CD4-positive, CD25-positive, alpha-beta regulatory T cell (primary cell): ENCODE results near the gene SLC19A2. TPM values are rescaled to one million over a fixed set of nuclear protein-coding genes. Genes with fewer than 3 reads are reported as not detected.
"Not testable (repeated sequence)": the region's sequence is repeated elsewhere in the genome, so short reads cannot be mapped to it uniquely, and the experiment has no call there.

Experiments
- ATAC-seq, 2 donors: fragments of 150-1000 bp; cut with Tn5 transposase; one replicate each; pipeline ENCODE4 v1.10.0; 2021; ENCODE audit warnings: low read depth in 2 of 2, moderate number of reproducible peaks in 2 of 2, moderate library complexity in 1 of 2
- DNase-seq, 3 donors: peaks; one replicate each; pipeline versions ENCODE4 v3.0.0 to v3.0.0-alpha.2; 2012 to 2022; ENCODE audit warnings: mixed read lengths in 1 of 3
- H3K27ac ChIP-seq: one replicate; pipeline ENCODE4 v1.7.0; 2013; ENCODE audit warnings: mild to moderate bottlenecking, low read length; ENCODE audit not compliant: insufficient read depth, poor library complexity, severe bottlenecking
- H3K27me3 ChIP-seq: one replicate; pipeline ENCODE4 v1.7.0; 2013; ENCODE audit warnings: low read length; ENCODE audit not compliant: control insufficient read depth, insufficient read depth
- H3K36me3 ChIP-seq: one replicate; pipeline ENCODE4 v1.7.0; 2013; ENCODE audit warnings: mild to moderate bottlenecking, low read length, moderate library complexity; ENCODE audit not compliant: control insufficient read depth, insufficient read depth
- H3K4me1 ChIP-seq: 2 replicates; pipeline ENCODE4 v1.7.0; 2013; ENCODE audit warnings: mild to moderate bottlenecking, low read length; ENCODE audit not compliant: insufficient read depth, control insufficient read depth, poor library complexity, severe bottlenecking
- H3K4me3 ChIP-seq: one replicate; pipeline ENCODE4 v1.7.0; 2013; ENCODE audit warnings: low read depth, mild to moderate bottlenecking, low read length, moderate library complexity
- H3K9me3 ChIP-seq, 2 experiments: 1 replicate in 1 of 2; 2 replicates in 1 of 2; pipeline ENCODE4 v1.7.0; 2013; ENCODE audit warnings: low read length in 2 of 2, mild to moderate bottlenecking in 1 of 2, moderate library complexity in 1 of 2; ENCODE audit not compliant: control insufficient read depth in 2 of 2
- H3K27ac Mint-ChIP-seq, 3 donors: one replicate each; pipeline ENCODE4 v1.8.0; 2020 to 2022; ENCODE audit warnings: mild to moderate bottlenecking in 3 of 3, mixed read lengths in 3 of 3, moderate library complexity in 2 of 3
- H3K27me3 Mint-ChIP-seq: one replicate; pipeline ENCODE4 v1.8.0; 2022; ENCODE audit warnings: mild to moderate bottlenecking, mixed read lengths
- H3K36me3 Mint-ChIP-seq: one replicate; pipeline ENCODE4 v1.8.0; 2020; ENCODE audit warnings: mixed read lengths
- H3K4me1 Mint-ChIP-seq, 4 donors: one replicate each; pipeline ENCODE4 v1.8.0; 2020 to 2022; ENCODE audit warnings: mixed read lengths in 4 of 4, mild to moderate bottlenecking in 1 of 4
- H3K4me3 Mint-ChIP-seq, 4 donors: one replicate each; pipeline ENCODE4 v1.8.0; 2020 to 2022; ENCODE audit warnings: mild to moderate bottlenecking in 4 of 4, mixed read lengths in 4 of 4, moderate library complexity in 3 of 4
- H3K9me3 Mint-ChIP-seq, 7 donors: one replicate each; pipeline ENCODE4 v1.8.0; 2020 to 2022; ENCODE audit warnings: mixed read lengths in 7 of 7, mild to moderate bottlenecking in 3 of 7, moderate library complexity in 2 of 7
- polyA plus RNA-seq, 4 donors: library from polyadenylated mRNA; unstranded; fragments of 300-500 nt; fragmentation: Illumina TruSeq; gene quantifications; one replicate each; pipeline ENCODE4 v1.2.3, GENCODE V29; 2021
- total RNA-seq: library from RNA; stranded (reverse); gene quantifications from one replicate; pipeline ENCODE4 v1.2.3, GENCODE V29; 2022

The SLC19A2 gene, protein sequence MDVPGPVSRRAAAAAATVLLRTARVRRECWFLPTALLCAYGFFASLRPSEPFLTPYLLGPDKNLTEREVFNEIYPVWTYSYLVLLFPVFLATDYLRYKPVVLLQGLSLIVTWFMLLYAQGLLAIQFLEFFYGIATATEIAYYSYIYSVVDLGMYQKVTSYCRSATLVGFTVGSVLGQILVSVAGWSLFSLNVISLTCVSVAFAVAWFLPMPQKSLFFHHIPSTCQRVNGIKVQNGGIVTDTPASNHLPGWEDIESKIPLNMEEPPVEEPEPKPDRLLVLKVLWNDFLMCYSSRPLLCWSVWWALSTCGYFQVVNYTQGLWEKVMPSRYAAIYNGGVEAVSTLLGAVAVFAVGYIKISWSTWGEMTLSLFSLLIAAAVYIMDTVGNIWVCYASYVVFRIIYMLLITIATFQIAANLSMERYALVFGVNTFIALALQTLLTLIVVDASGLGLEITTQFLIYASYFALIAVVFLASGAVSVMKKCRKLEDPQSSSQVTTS
- 4.3 TPM for total RNA-seq
- polyA plus RNA-seq: 1 to 10 TPM in 1 of 4 donors, under 1 TPM in 3; 0.48 to 1.2 (median 0.72) TPM

DNA sequence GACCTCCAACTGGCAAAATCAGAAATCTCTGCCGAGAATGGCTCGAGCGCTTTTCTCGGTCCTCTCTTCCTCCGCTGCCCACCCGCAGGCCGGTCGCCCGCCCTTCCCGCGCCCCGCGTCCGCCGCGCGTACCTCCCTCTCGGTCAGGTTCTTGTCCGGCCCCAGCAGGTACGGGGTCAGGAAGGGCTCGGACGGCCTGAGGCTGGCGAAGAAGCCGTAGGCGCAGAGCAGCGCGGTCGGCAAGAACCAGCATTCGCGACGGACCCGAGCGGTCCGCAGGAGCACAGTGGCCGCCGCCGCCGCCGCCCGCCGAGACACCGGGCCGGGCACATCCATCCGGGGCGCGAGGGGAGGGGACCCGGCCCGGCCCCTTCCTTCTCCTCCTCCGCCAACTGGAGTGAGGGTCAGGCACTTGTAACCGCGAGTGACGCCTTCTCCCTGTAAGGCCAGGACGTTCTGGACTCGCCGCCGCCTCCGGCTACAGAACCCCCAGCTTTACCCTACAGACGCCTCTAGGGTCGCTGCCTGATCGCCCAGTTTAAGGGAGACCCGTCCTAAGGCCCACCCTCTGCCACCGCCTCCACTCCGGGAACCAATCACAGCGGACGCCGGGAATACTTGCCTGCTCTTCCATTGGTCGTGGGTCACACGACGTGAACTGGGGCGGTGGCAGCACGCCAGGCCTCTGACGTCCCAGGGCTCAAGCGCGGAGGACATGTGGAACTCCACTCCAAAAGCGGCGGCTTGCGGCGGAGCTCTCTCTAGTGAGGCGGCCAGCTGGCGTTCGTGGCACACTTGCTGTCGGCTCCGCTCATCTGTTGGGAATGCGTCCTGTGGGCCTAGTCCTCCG, at the start of gene SLC19A2:
Gene SLC19A2, minus strand, starts transcription at position 514 of the 850 bp plus-strand sequence. Its CDS starts 178 bp downstream, at position 336.
- no peaks in the 10 kb centered on the region for H3K36me3 ChIP-seq
- ATAC-seq (peak; percentile 99), DNase-seq (peak; percentile 92 to 97 (median 93))
- Mint-ChIP-seq H3K4me1 (peaks cover 21 to 61% (median 43%) of the 10 kb centered on the region in 4 donors), H3K36me3 (no peaks in the 10 kb centered on the region), H3K9me3 (no peaks in the 10 kb centered on the region), H3K27ac (peak within 1 kb of the TSS; percentile 79 to 98 (median 96)), H3K4me3 (peak within 1 kb of the TSS; percentile 95 to 97 (median 96)), H3K27me3 (peaks cover 5% of the 10 kb centered on the region)
- H3K27ac ChIP-seq: peak within 1 kb of the TSS; percentile 73
- H3K4me3 ChIP-seq: peak within 1 kb of the TSS; percentile 93
- H3K27me3 ChIP-seq: no peaks in the 10 kb centered on the region
- no peaks in the 10 kb centered on the region for H3K9me3 ChIP-seq
- H3K4me1 ChIP-seq: peaks cover 26% of the 10 kb centered on the region

DNA sequence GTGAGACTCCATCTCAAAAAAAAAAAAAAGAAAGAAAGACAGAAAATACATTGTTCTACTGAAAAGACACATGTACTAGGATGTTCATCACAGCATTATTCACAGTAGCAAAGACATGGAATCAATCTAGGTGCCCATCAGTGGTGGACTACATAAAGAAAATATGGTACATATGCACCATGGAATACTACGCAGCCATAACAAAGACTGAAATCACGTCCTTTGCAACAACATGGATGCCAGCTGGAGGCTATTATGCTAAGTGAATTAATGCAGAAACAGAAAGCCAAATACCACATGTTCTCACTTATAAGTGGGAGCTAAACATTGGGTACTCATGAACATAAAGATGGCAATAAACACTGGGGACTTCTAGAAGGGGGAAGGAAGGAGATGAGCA, 48.9 kb upstream of the SLC19A2 start:
- Mint-ChIP-seq H3K4me3 (no peak overlapping the region), H3K27me3 (no peaks in the 10 kb centered on the region), H3K27ac (no peak overlapping the region), H3K9me3 (no peaks in the 10 kb centered on the region), H3K4me1 (peaks cover 0 to 9% (median 3%) of the 10 kb centered on the region in 4 donors), H3K36me3 (peaks cover 12% of the 10 kb centered on the region)
- Histone ChIP-seq H3K36me3 (peaks cover 51% of the 10 kb centered on the region), H3K4me3 (no peak overlapping the region), H3K27me3 (no peaks in the 10 kb centered on the region), H3K9me3 (no peaks in the 10 kb centered on the region), H3K27ac (no peak overlapping the region), H3K4me1 (no peaks in the 10 kb centered on the region)
- DNase-seq (no peak), ATAC-seq (no peak)

DNA sequence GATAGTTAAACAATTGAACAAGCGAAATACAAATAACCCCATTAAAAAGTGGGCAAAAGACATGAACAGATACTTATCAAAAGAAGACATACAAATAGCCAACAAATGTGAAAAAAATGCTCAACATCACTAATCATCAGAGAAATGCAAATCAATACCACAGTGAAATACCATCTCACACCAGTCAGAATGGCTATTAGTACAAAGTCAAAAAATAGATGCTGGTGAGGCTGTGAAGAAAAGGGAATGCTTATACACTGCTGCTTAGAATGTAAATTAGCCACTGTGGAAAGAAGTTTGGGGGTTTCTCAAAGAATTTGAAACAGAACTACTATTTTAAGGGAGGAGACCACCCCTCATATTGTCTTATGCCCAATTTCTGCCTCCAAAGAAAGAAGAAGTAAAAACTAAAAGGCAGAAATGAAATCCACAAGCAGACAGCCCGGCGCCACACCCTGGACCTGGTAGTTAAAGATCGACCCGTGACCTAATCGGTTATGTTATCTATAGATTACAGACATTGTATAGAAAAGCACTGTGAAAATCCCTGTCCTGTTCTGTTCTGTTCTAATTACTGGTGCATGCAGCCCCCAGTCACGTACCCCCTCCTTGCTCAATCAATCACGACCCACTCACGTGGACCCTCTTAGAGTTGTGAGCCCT, 47.9 kb upstream of the SLC19A2 start:
- H3K36me3 Mint-ChIP-seq: peaks cover 12% of the 10 kb centered on the region
- H3K4me3 Mint-ChIP-seq, H3K27me3 ChIP-seq, H3K27ac ChIP-seq, H3K27ac Mint-ChIP-seq, H3K9me3 Mint-ChIP-seq, H3K4me1 ChIP-seq, DNase-seq, H3K9me3 ChIP-seq, H3K4me3 ChIP-seq, ATAC-seq, H3K27me3 Mint-ChIP-seq: not testable (repeated sequence)
- peaks cover 0 to 15% (median 10%) of the 10 kb centered on the region in 4 donors for H3K4me1 Mint-ChIP-seq
- peaks cover 60% of the 10 kb centered on the region for H3K36me3 ChIP-seq

DNA sequence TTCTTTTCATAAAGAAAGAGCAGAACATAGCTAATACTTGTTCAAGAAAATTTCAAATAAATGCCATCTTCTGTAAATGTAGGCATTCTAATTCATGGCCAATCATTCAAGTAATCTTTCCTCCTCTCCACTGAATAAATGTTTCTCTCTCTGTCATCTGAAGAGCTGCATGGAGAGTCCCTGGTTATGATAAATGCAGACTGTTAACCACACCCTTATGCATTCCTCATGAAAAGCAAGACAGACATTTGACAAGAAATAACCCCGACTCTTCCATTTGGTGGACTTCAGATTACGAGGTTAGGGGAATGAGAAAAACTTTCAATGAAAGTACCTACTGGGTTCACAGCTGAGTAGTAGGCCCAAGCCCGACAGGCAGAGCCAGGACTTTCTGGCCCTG, 44.7 kb upstream of the SLC19A2 start:
- Histone ChIP-seq H3K4me1 (no peaks in the 10 kb centered on the region), H3K36me3 (peaks cover 71% of the 10 kb centered on the region), H3K27ac (no peak overlapping the region), H3K4me3 (no peak overlapping the region), H3K27me3 (no peaks in the 10 kb centered on the region), H3K9me3 (no peaks in the 10 kb centered on the region)
- H3K4me3 Mint-ChIP-seq: no peak overlapping the region
- DNase-seq: no peak
- H3K4me1 Mint-ChIP-seq: peaks cover 0 to 16% (median 10%) of the 10 kb centered on the region in 4 donors
- H3K27ac Mint-ChIP-seq: peak overlapping the region in 1 of 3 donors; percentile 23
- ATAC-seq: no peak
- peaks cover 30% of the 10 kb centered on the region for H3K36me3 Mint-ChIP-seq
- H3K9me3 Mint-ChIP-seq: no peaks in the 10 kb centered on the region
- no peaks in the 10 kb centered on the region for H3K27me3 Mint-ChIP-seq

DNA sequence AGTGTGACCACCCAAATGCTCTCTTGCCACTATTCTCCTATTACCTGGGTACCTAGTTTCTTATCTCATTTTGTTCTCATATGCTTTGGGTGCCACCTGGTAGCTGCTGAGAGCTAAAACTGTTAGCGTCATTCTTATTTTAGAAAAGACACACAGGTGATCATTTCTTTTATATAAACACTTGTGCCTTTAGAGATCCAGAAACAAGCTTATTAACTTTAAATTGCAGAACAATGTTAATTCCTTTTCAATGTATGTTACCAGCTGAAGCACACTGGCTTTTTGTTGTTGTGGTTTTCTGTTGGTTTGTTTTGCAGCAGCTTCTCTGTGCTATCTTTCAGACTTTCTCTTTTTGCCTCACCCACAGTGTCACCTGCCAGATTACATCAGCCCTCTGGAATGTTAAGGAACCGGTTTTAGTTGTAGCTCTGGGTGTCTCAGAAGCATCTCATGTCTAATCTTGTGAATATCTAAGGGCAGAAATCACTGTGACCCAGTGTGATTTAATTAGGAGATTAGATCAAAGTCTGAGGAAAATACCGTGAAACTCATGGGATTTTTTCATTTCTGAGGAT, 43.4 kb upstream of the SLC19A2 start:
- Mint-ChIP-seq H3K27ac (peak overlapping the region in 2 of 3 donors; percentile 60 to 70), H3K27me3 (no peaks in the 10 kb centered on the region), H3K9me3 (no peaks in the 10 kb centered on the region), H3K4me3 (no peak overlapping the region), H3K4me1 (peaks cover 3 to 17% (median 10%) of the 10 kb centered on the region in 4 donors), H3K36me3 (peaks cover 29% of the 10 kb centered on the region)
- Histone ChIP-seq H3K4me3 (no peak overlapping the region), H3K36me3 (peaks cover 70% of the 10 kb centered on the region), H3K27ac (no peak overlapping the region), H3K27me3 (no peaks in the 10 kb centered on the region), H3K9me3 (no peaks in the 10 kb centered on the region), H3K4me1 (no peaks in the 10 kb centered on the region)
- peak in 1 of 3 donors; percentile 28 for DNase-seq
- no peak for ATAC-seq

DNA sequence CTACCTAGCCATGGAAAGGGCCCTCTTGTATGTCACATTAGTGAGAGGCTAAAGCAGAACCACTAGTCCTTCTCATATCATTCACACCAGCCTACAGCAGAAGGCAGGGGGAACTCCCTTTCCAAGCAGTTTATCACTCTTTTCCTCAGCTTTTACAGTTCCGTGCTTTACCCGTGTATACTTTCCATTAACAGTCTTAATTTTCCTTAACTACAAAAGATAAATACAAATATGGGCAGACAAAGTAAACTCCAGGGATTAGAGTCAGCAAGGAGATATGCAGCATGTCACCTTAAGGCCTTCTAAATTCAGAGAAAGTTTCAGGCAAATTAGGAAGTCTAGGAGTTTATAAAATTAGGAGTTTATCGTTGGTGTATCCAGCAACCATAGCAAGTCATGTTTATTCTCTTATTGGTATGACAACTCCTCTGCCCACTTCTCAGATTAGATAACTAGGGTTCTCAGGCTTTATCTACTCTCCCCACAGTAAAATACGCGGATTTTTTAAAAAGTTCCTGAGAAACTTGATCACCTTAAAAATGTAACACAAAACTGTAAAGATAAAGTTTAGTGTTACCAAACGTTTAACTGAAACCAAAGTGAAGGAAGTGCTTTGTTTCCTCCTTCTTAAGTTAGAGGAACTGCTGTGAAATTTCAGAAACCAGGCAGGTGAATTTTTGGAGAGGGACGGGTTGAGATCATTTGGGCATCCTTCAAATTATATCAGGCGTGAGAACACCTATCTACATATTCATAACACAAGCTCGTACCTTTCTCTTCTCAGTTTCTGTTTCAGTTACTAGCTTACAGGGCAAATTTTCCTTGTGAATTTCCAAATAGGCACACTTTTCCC, 42.7 kb upstream of the SLC19A2 start:
- DNase-seq (no peak), ATAC-seq (no peak)
- Mint-ChIP-seq H3K27me3 (no peaks in the 10 kb centered on the region), H3K4me1 (peaks cover 5 to 19% (median 10%) of the 10 kb centered on the region in 4 donors), H3K9me3 (no peaks in the 10 kb centered on the region), H3K36me3 (peaks cover 32% of the 10 kb centered on the region), H3K27ac (peak overlapping the region in 2 of 3 donors; percentile 60 to 70), H3K4me3 (no peak overlapping the region)
- no peak overlapping the region for H3K27ac ChIP-seq
- H3K4me3 ChIP-seq: no peak overlapping the region
- no peaks in the 10 kb centered on the region for H3K27me3 ChIP-seq
- H3K4me1 ChIP-seq: no peaks in the 10 kb centered on the region
- peaks cover 73% of the 10 kb centered on the region for H3K36me3 ChIP-seq
- H3K9me3 ChIP-seq: no peaks in the 10 kb centered on the region
